Inferior parietal cortex (tissue), 1 donor: ENCODE measurements around the gene NEDD1.

Source experiments
- DNase-seq: peaks from one replicate; pipeline ENCODE4 v3.0.0-alpha.2; 2016; ENCODE audit errors: extremely low spot score

NEDD1 gene

GRCh38 chr12:96902076-96902475 is 5.0 kb upstream of the NEDD1 start:
- DNase-seq, result no peak

GRCh38 chr12:96906498-96906848 is 584 bp upstream of the NEDD1 start:
- DNase-seq, result no peak

GRCh38 chr12:96907671-96908422 is 790 bp downstream of the NEDD1 start:
- DNase-seq, result no peak

DNA sequence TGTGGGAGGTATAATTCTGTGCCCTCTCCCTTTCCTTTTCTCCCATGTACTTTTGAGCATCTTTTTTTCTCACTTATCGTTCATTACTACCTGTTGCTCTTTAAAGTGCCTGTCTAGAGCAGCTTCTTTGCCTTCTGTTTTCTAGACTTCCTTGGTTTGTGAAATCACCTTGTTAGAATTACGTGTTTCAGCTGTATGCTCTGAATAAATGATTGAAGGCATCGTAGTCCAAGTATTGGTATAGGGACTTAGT is 1.3 kb downstream of the NEDD1 start:
- no peak for DNase-seq

GRCh38 chr12:96912261-96912660 is 5.2 kb downstream of the NEDD1 start:
- DNase-seq, result no peak

DNA sequence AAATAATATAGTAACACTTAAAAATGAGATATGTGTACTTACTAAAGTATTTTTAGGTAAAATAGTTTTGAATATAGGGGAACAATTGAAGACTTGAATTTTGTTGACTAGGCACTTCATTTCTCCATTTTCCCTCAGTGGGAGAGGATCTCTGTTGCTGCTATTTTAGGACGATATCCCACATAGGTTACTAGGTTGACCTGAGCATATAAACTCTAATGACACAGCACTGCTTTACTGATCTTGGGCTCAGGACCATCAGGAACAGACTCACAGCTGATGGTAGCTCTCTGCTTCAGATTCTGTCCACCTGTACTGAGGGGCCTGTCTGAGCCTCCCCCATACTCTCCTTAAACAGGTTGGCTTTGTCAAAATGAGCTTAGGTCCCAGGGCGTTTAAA is 5.9 kb downstream of the NEDD1 start:
- DNase-seq, result no peak

- DNase-seq, result no peak
Observed at GRCh38 chr12:96919510-96920210, 12.6 kb downstream of the NEDD1 start.

DNA sequence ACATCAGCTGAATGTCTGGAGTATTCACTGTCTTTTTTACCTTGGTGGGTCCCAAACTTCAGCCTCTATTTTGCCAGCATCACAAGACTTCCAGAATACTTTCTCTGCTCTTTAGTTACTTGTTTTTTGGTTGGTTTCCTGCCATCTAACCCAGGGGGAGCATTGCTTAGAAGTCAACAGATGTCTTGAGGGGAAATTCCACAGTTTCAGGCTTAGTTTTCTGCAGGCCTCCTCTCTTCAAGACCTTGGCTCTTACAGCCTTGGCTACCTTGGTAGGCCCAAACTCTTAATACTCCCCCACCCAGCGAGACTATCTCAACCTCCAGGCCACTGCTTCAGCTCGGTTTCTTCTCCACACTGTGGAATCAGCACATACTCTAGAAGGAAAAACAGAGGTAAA is 41.7 kb downstream of the NEDD1 start:
- no peak for DNase-seq

- no peak for DNase-seq
Observed at GRCh38 chr12:96979532-96979931, 72.5 kb downstream of the NEDD1 start.

- DNase-seq, result peak; percentile 49
Observed at GRCh38 chr12:96980991-96981414, 73.9 kb downstream of the NEDD1 start.

- DNase-seq, result no peak
Observed at GRCh38 chr12:96981911-96982310, 74.9 kb downstream of the NEDD1 start.

GRCh38 chr12:96982671-96983070 is 75.6 kb downstream of the NEDD1 start:
- DNase-seq, result no peak

DNA sequence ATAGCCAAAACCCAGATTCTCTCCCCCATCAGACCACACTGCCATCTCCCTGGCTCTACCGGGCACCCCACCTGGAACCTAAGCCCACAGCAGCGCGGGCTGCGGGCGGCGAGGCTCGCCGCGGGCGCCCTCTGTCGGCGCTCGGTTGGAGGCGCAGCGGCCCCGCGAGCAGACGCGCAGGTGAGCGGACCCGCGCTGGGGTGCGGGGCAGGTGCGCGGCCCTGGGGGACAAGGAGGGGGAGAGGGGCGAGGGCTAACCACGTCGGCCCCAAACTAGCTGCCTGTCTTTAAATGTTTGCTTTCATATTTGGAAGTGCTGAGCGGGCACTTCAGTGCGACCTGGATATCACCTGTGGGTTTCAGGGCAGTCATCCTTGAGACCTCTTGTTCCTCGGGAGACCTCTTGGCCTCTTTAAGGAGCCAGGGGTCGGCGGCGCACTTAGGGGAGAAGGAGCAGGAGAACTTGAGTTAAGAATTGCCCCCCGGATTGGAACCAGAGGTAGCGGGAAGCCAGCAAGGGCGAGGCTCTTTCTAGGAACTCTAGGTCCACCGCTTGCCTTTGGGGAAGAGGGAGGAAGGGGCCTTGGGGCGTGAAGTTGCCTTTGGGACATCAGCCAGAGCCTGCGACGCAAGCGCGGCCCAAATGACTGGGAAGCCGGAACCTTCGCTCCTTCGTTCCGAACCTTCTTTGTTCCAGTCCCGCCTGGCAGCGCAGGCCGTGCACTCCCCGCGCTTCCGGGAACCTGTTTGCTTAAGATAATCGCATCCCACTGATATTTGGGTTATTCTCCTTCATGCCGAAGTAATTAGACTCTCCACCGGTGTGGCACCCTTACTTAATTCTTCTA is 78.7 kb downstream of the NEDD1 start:
- DNase-seq, result no peak

DNA sequence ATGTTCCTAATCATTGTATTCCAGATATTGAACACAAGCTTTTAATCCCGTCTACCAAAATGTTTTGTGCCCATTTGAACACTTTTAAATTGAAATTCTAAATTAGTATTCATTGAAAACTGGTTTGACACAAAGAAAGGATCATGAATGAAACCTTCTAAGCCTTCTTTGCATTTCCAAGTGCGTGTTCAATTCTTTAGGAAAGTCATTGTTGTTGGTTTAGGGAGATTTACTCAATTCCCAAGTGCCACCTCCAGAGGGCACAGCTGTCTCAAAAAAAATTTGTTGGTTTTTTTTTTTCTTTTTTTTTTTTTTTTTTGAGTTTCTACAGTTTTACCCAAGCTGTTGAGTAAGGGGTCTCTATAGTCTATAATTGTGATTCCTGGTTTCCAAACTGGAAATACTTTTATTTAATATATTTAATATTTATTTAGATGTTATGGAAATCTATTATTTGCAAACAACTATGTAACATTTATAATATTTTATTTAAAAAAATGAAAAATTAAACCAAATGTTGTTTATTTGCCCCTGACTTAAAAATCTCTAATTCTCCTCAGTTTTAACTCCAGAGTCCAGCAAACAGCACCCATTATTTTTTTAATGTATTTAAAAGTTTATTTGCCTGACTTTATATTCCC is 79.9 kb downstream of the NEDD1 start:
- peak; percentile 69 for DNase-seq

GRCh38 chr12:96988919-96989318 is 81.9 kb downstream of the NEDD1 start:
- DNase-seq, result no peak

DNA sequence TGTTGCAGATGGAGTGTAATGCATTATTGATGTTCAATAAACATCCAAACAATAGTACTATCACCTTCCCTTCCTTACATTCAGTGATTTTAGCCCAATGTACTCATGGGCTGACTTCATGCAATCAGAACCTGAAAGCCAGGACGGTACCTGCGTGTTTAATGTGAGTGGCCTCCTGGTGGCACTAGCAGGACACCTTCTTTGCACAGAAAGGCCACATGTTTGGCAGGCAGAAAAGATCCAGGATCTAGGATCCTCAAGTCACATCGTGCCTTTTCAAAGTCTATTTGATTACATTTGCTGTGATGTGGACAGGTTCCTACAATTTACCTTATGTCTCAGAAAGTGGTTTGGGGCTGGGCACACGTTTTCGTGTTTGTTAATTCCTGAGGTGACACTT is 82.9 kb downstream of the NEDD1 start:
- DNase-seq, result no peak

DNA sequence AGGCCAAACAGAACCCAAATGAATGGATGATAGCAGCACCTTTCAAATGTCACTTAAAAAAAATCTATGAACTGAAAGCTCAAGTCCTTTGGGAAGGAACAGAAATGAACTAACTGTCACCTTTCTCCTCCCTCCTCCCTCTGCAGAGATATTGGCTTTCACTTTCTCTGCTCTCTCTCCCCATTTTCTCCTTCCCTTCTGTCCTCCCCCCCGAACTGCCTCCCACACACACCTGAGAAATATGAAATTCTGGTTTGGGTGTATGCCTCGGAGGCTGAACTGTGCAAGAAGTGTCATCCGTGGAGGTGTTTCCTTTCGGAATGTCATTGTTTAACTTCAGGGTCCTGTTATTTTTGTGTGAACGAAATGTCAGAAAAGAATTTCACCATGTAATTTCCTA is 87.8 kb downstream of the NEDD1 start:
- DNase-seq, result no peak

GRCh38 chr12:96995861-96996260 is 88.8 kb downstream of the NEDD1 start:
- DNase-seq, result no peak

- DNase-seq, result no peak
Observed at GRCh38 chr12:96997797-96998484, 90.9 kb downstream of the NEDD1 start.

GRCh38 chr12:97003276-97003675 is 96.2 kb downstream of the NEDD1 start:
- no peak for DNase-seq
